ENCODE data around the gene RRAS2. TPM values are rescaled to one million over a fixed set of nuclear protein-coding genes. Genes with fewer than 3 reads are reported as not detected.

The RRAS2 gene
- total RNA-seq, 1 donor from 2014 or later: 45.3 TPM

GRCh38 chr11:14306481-14306880, 52.5 kb downstream of the RRAS2 start:
- no peak for DNase-seq
- H3K9me3 ChIP-seq (replicated peaks): no peaks in the 10 kb centered on the region
- H3K27ac ChIP-seq (replicated peaks): no peak overlapping the region
- intact Hi-C loops (cut with micrococcal nuclease): loop anchor here (10.0 kb wide), 1 partner anchor 48 kb away; the partner anchor contains the start of gene RRAS2
- no peak for TF ChIP-seq CTCF (IDR thresholded peaks at IDR 0.05; ENCODE audit: borderline replicate concordance)
- H3K36me3 ChIP-seq: no peaks in the 10 kb centered on the region
- no peak overlapping the region for H3K4me3 ChIP-seq
- H3K27me3 ChIP-seq (ENCODE audit: low read depth): no peaks in the 10 kb centered on the region
- H3K4me1 ChIP-seq: peaks cover 45% of the 10 kb centered on the region

GRCh38 chr11:14305649-14306048, 53.3 kb downstream of the RRAS2 start:
- no peaks in the 10 kb centered on the region for H3K9me3 ChIP-seq (replicated peaks)
- no peaks in the 10 kb centered on the region for H3K36me3 ChIP-seq
- TF ChIP-seq CTCF (IDR thresholded peaks at IDR 0.05; ENCODE audit: borderline replicate concordance): no peak
- no peaks in the 10 kb centered on the region for H3K27me3 ChIP-seq (ENCODE audit: low read depth)
- intact Hi-C loops (cut with micrococcal nuclease): loop anchor here (10.0 kb wide), 1 partner anchor 49 kb away; the partner anchor contains the start of gene RRAS2
- no peak overlapping the region for H3K4me3 ChIP-seq
- peaks cover 48% of the 10 kb centered on the region for H3K4me1 ChIP-seq
- no peak overlapping the region for H3K27ac ChIP-seq (replicated peaks)
- DNase-seq: no peak

GRCh38 chr11:14304601-14305000, 54.4 kb downstream of the RRAS2 start:
- no peaks in the 10 kb centered on the region for H3K27me3 ChIP-seq (ENCODE audit: low read depth)
- no peak for TF ChIP-seq CTCF (IDR thresholded peaks at IDR 0.05; ENCODE audit: borderline replicate concordance)

GRCh38 chr11:14300661-14301304, 58.2 kb downstream of the RRAS2 start:
- Histone ChIP-seq H3K27ac (replicated peaks) (no peak overlapping the region), H3K4me1 (peaks cover 36% of the 10 kb centered on the region), H3K9me3 (replicated peaks) (no peaks in the 10 kb centered on the region), H3K27me3 (ENCODE audit: low read depth) (no peaks in the 10 kb centered on the region), H3K4me3 (no peak overlapping the region), H3K36me3 (no peaks in the 10 kb centered on the region)
- intact Hi-C loops (cut with micrococcal nuclease): loop anchor here (10.0 kb wide), 1 partner anchor 54 kb away; the partner anchor contains the start of gene RRAS2
- no peak for DNase-seq
- peak; percentile 82 for TF ChIP-seq CTCF (IDR thresholded peaks at IDR 0.05; ENCODE audit: borderline replicate concordance)

More at GRCh38 chr11:14304601-14305000, 54.4 kb downstream of the RRAS2 start:
- Histone ChIP-seq H3K4me1 (peaks cover 48% of the 10 kb centered on the region), H3K36me3 (no peaks in the 10 kb centered on the region), H3K4me3 (no peak overlapping the region), H3K27ac (replicated peaks) (no peak overlapping the region), H3K9me3 (replicated peaks) (no peaks in the 10 kb centered on the region)
- no peak for DNase-seq
- intact Hi-C loops (cut with micrococcal nuclease): loop anchor here (10.0 kb wide), 1 partner anchor 50 kb away; the partner anchor contains the start of gene RRAS2

- no peak overlapping the region for H3K27ac ChIP-seq (replicated peaks)
- H3K27me3 ChIP-seq (ENCODE audit: low read depth): no peaks in the 10 kb centered on the region
- H3K36me3 ChIP-seq: no peaks in the 10 kb centered on the region
- H3K4me1 ChIP-seq: peaks cover 36% of the 10 kb centered on the region
- no peaks in the 10 kb centered on the region for H3K9me3 ChIP-seq (replicated peaks)
- H3K4me3 ChIP-seq: no peak overlapping the region
- DNase-seq: no peak
- no peak for TF ChIP-seq CTCF (IDR thresholded peaks at IDR 0.05; ENCODE audit: borderline replicate concordance)
- intact Hi-C loops (cut with micrococcal nuclease): loop anchor here (5.0 to 10.0 kb wide), 2 partner anchors 55 to 157 kb away; partner anchors contain the start of gene RRAS2
Measured at GRCh38 chr11:14299921-14300320, 59.1 kb downstream of the RRAS2 start.
